Hepatocyte (in vitro differentiated cells): Measurements from ENCODE around the gene ADAMTS2.

Experiments
- CTCF ChIP-seq: fragments of 200-600 bp; sonication (generic); IDR thresholded peaks from 2 replicates; pipeline ENCODE4 v1.5.1; 2016; ENCODE audit warnings: antibody characterized with exemption, mild to moderate bottlenecking; ENCODE audit not compliant: poor library complexity
- EZH2 ChIP-seq: fragments of 200-600 bp; sonication (generic); IDR thresholded peaks from 2 replicates; pipeline ENCODE4 v1.6.1; 2016; ENCODE audit warnings: antibody characterized with exemption, mild to moderate bottlenecking, borderline replicate concordance

- no peak for TF ChIP-seq CTCF
- no peak for TF ChIP-seq EZH2
Observed at GRCh38 chr5:179176571-179177230, 168.6 kb downstream of the ADAMTS2 start.
